H1 (cell line): Measurements from ENCODE around the gene GUCY1A1. TPM values are rescaled to one million over a fixed set of nuclear protein-coding genes. Genes with fewer than 3 reads are reported as not detected.

Experiments
- BACH1 ChIP-seq: IDR thresholded peaks from 2 replicates; pipeline ENCODE4 v1.6.1; 2012; ENCODE audit warnings: low read length, improper control_type of control experiment
- CBX5 ChIP-seq: fragments of 300-800, 300-1000 bp; sonication (generic); IDR thresholded peaks from 2 replicates; pipeline ENCODE4 v1.7.1; 2016; ENCODE audit warnings: antibody characterized with exemption, low read length, low read depth
- CHD1 ChIP-seq: IDR thresholded peaks from 2 replicates; pipeline ENCODE4 v1.6.1; 2012; ENCODE audit warnings: low read depth, low read length, improper control_type of control experiment
- CHD7 ChIP-seq: fragments of 300-600 bp; sonication (generic); IDR thresholded peaks from 2 replicates; pipeline ENCODE4 v1.7.1; 2012; ENCODE audit warnings: low read length, moderate library complexity, mild to moderate bottlenecking, inconsistent platforms; ENCODE audit not compliant: insufficient replicate concordance
- CREB1 ChIP-seq: IDR thresholded peaks from 2 replicates; pipeline ENCODE4 v1.6.1; 2012; ENCODE audit warnings: inconsistent platforms
- JUND ChIP-seq: IDR thresholded peaks from 2 replicates; pipeline ENCODE4 v1.6.1; 2011; ENCODE audit warnings: mild to moderate bottlenecking, improper control_type of control experiment, low read length
- RFX5 ChIP-seq: IDR thresholded peaks from 2 replicates; pipeline ENCODE4 v1.6.1; 2011; ENCODE audit warnings: low read depth, low read length, improper control_type of control experiment, borderline replicate concordance
- SIX5 ChIP-seq: IDR thresholded peaks from 2 replicates; pipeline ENCODE4 v1.6.1; 2011; ENCODE audit warnings: mild to moderate bottlenecking, low read depth, low read length
- SP4 ChIP-seq: IDR thresholded peaks from 2 replicates; pipeline ENCODE4 v1.6.1; 2012; ENCODE audit warnings: low read length, inconsistent platforms
- TCF12 ChIP-seq: IDR thresholded peaks from 2 replicates; pipeline ENCODE4 v1.6.1; 2011; ENCODE audit warnings: low read depth, mild to moderate bottlenecking, low read length
- polyA plus RNA-seq, 7 experiments: library from polyadenylated mRNA; depleted of rRNA in 3 of 7; stranded (reverse) in 5 of 7; unstranded in 2 of 7; fragments of >200 nt in 5 of 7; fragments of 200-250 nt in 2 of 7; gene quantifications; 1 replicate in 5 of 7; 2 replicates in 1 of 7; 4 replicates in 1 of 7; pipeline versions ENCODE4 v1.2.1 to v1.2.3, GENCODE V29; 2011 to 2013; ENCODE audit warnings: missing spikeins in 2 of 7, mixed read lengths in 2 of 7
- total RNA-seq: library from RNA; stranded (reverse); fragmentation: NEBNext Ultra II Directional; extraction: Animal tissue kit (Norgen Biotek cat#: 25700); gene quantifications from 2 replicates; pipeline ENCODE4 v1.2.1, GENCODE V29; 2021

The GUCY1A1 gene
- total and polyA plus RNA-seq, 2 of the 8 experiments (the other 6 are each of a cell fraction or from before 2014, with no cell fraction given): not detected

- TF ChIP-seq CHD7 (no peak), SP4 (no peak), CREB1 (no peak), TCF12 (no peak), BACH1 (no peak), CHD1 (no peak), JUND (no peak), SIX5 (no peak), CBX5 (no peak), RFX5 (no peak)
Observed at GRCh38 chr4:155646001-155646400, 20.6 kb upstream of the GUCY1A1 start (continued).
